LNCAP (cell line): ENCODE data around the gene CAPN8.
A peak's percentile ranks its signal among the peaks of the same experiment; 100 is the strongest.

Experiments used
- CTCF ChIP-seq: fragments of 450-650 bp; IDR thresholded peaks from 2 replicates; pipeline ENCODE4 v1.5.1; 2017; ENCODE audit warnings: mild to moderate bottlenecking

Gene CAPN8

GRCh38 chr1:223631956-223632355, 33.5 kb downstream of the CAPN8 start:
- no peak for TF ChIP-seq CTCF

- TF ChIP-seq CTCF, result no peak
Measured at GRCh38 chr1:223631473-223631872, 34.0 kb downstream of the CAPN8 start.

GRCh38 chr1:223629126-223629457, 36.4 kb downstream of the CAPN8 start:
- TF ChIP-seq CTCF, result no peak

- TF ChIP-seq CTCF, result peak; percentile 80
Measured at GRCh38 chr1:223628233-223629125, 37.0 kb downstream of the CAPN8 start.

- TF ChIP-seq CTCF, result no peak
Measured at GRCh38 chr1:223622132-223622842, 43.2 kb downstream of the CAPN8 start.

GRCh38 chr1:223621312-223621734, 44.2 kb downstream of the CAPN8 start:
- TF ChIP-seq CTCF, result no peak

GRCh38 chr1:223620297-223620897, 45.1 kb downstream of the CAPN8 start:
- no peak for TF ChIP-seq CTCF
